IPS-NIHi7 (cell line): ENCODE results near the gene SKI.
A peak's percentile ranks its signal among the peaks of the same experiment; 100 is the strongest.

Source experiments
- DNase-seq: peaks from one replicate; pipeline ENCODE4 v3.0.0; 2012; ENCODE audit warnings: mixed read lengths; ENCODE audit errors: extremely low spot score

Gene SKI

DNA sequence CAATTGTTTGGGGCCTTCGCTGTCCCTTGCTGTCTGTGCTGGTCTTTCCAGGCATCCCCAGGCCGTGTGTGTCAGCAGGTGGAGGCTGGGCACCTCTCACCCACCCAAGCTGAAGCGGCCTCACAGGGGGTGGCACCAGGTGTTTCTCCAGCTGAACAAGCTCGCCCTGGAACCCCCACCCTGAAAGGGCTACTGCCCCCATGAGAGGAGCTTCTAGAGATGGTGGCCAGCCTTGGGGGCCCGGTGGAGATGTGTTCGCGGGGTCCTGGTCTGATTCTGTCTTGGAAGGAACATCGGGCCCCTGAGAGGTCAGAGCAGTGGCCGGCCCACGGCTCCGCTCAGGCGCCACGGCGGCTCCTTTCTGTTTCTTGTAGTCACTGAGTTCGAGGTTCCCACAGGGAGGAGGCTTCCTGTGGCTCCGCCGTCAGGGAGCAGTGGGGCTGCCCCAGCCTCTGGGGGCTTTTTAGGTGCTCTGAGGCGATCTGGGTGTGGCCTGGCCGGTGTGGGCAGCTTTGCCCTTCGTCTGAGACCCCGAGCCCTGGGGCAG, 46.9 kb downstream of the SKI start:
- no peak for DNase-seq

DNA sequence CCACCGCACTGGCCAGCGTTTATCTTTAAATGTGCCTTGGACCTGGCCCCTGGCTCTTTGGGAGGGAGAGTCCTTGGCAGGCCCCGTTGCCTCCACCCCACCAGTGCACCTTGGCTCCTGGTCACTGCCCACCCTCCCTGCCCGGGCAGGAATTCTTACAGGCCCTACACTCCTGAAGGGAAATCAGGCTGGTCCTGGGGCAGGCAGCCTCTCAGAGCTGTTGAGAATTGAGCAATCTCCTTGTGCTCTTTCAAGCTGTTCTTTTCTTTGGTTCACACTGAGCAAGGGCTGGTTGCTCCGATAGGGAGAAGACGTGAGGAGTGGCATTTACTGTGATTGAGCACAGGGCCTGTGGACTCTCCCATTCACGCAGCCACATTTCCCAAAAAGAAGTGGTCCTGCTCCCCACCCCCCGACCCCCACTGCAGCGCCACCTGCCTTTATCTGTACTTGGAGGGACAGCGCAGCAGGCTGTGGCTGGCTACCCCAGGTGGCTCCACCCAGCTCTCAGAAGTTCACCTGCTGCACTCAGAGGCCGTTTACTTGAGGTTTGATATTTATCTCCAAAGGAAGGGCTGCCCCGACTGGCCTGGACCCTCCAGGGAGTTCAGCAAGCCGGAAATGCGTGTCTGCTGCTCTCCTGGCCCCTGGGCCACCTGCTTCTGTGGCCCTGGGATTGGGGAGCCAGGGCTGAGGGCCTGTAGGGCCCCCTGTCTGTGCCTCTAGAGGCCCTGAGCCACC, 47.8 kb downstream of the SKI start:
- no peak for DNase-seq

DNA sequence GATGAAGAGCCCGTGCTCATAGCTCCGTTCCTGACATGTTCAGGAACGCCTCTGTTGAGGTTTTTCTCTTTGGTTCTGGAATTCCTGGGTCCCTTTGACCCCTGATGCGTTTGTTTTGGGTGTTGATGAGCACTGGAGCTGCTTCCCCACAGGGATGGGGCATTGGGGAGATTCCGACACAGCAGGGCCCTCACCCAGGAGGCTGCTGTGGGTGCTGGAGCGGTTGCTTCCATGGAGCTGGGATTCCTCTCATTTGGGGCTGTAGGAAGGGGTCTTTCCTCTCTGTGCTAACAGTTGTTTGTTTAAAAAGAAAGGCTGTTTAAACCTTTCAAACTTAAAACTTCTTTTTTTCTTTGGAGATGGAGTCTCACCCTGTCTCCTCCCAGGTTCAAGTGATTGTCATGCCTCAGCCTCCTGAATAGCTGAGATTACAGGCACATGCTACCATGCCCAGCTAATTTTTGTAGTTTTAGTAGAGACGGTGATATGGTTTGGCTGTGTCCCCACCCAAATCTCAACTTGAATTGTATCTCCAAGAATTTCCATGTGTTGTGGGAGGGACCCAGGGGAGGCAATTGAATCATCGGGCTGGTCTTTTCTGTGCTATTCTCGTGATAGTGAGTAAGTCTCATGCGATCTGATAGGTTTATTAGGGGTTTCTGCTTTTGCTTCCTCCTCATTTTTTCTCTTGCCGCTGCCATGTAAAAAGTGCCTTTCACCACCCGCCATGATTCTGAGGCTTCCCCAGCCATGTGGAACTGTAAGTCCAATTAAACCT, 48.9 kb downstream of the SKI start:
- DNase-seq, result no peak

DNA sequence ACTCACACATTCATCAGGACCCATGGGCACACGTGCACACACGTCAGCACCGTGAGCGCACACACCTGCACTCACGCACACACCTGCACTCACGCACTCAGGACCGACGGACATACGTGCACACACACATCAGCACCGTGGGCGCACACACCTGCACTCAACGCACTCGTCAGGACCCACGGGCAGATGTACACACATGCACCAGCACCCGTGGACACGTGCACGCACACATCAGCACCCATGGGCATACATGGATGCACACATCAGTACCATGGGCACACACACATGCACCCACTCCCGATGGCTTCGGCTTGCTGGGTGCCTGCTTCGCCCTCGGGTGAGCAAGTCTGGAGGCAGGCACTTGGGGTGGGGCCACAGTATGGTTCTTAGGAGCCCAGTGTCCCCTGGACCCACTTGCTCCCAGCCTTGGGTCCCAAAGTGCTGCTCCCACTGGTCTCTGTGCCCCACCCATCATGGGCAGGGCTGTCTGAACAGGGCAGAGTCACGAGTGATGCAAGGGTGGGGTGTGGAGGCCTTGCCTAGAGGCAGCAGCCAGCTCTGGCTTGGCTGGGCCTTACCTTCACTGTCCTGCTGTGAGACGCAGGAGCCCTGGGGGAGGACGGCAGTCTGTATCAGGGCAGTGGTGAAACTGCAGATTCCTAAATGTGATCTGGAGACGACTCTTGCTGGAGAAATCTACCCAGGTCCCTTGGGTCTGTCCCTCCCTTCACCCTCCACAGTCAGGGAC, 49.8 kb downstream of the SKI start:
- DNase-seq, result no peak

DNA sequence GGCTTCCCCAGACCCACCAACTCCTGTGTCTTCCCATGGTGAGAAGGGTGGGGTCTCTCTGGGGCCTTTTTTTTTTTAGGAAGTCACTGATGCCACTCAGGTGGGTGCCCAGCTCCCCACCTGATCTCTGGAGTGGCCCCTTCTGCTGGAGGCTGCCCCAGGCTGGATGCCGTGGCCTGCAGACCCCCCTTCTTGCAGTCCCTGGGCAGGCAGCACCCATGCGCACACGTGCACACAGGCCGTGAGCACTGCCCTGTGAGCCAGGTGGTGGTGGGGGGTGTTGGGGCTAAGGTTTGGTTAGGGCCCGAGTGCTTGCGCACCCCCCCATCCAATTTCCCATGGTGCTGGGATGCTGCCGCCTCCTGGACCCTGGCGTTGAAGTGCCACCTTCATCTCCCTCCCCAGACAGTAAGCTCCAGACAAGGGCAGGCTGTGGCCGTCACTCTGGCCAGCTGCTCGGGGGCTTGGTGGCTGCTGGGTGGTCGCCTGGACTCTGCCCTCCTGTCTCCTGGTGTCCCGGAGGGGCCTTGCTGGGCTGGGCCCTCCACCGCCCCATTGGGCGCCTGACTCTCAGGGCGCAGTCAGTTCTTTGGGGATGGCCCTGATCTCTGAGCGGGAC, 50.6 kb downstream of the SKI start:
- no peak for DNase-seq

DNA sequence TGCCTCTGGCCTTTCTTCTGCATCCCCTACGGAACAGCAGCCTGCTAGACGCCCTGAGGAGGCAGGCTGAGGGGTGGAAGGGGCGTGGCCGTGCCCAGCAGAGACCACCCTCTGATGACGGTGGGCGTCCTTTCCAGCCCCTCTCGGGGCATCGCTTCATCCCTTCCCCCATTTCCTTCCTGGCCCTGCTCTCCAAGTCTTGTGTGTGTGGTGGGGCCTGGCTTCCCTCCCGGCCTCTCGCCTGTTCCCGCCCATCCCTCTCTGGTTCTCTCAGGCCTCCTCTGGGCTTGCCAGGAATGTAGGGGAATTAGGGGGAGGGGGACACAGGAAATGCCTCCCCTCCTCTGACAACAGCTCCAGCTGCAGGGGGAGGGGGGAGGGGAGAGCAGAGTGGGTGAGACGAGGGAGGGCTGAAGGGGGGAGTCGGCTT, 51.1 kb downstream of the SKI start:
- DNase-seq, result peak; percentile 96

DNA sequence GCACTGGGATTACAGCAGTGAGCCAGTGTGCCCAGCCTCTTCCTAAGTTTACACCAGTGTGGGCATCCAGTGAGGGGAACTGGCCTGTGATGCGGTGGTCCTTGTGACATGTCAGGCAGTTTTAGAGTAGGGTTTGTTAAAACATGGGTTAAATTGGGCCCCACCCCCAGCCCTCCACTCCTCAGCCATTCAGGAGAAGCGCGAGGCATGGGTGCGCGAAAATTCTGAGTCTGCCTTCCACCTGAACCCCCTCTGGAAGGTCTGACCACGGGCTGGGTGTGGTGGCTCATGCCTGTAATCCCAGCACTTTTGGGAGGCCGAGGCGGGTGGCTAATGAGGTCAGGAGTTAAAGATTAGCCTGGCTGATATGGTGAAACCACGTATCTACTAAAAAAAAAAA, 51.7 kb downstream of the SKI start:
- no peak for DNase-seq

DNA sequence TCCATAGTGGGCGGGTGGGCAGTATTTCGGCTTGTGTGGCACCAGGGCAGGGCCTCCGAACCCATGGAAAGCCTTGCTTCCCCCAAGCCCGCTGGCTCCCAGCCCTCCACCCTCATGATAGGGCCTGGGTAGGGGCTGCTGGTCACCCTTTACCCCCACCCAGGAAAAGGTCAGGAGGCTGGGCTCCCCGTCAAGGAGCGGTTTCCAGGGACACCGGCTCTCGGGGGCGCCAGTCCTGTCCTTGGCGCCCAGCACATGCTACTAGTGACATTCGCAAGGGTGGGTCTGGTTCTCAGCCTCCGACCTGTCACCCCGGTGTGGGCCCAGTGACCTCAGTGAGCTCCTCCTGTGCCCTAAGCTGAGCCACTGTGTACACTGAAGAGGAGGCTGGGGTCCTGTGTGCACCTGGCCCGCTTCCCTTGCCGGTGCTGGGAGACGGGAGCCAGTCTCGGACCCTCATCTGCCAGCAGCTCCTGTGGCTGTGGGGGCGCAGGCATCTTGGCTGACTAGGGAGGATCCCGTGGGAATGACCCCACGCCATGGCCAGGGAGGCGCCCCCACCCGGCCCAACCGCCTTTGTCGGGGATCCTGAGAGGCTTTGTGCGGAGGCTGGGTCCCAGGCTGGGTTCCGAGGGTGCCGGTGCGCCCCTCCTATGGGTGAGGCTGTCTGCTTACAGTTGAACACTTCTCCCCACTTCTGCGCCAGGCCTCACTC, 54.6 kb downstream of the SKI start:
- no peak for DNase-seq

DNA sequence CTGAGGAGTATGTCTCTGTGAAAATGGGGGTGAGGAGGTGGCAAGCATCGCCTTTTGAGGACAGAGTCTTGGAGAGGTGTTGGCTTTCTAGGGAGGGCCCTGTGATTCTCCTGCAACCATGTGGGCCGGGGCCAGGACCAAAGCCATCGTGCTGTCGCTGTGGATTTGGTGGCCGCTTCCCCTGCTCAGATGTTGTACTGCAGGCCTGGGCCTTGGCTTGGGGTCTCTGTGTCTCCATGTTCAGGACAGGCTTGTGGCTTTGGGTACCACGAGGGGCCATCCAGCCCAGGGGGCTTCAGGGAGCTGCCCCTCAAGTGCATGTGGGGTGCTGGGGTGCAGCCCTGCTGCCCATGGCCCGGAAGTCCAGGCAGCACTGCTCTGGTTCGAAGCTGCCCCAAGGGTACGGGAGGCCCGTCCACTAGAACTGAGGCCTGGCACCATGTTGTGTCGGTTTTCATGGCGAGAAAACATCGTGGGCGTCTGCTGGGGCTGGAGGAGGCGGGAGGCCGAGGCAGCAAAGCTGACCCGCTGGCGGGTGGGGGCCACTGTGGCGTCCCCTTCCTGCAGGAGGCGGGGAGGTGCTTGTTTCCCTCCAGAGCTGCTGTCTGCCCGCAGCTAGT, 55.4 kb downstream of the SKI start:
- no peak for DNase-seq

DNA sequence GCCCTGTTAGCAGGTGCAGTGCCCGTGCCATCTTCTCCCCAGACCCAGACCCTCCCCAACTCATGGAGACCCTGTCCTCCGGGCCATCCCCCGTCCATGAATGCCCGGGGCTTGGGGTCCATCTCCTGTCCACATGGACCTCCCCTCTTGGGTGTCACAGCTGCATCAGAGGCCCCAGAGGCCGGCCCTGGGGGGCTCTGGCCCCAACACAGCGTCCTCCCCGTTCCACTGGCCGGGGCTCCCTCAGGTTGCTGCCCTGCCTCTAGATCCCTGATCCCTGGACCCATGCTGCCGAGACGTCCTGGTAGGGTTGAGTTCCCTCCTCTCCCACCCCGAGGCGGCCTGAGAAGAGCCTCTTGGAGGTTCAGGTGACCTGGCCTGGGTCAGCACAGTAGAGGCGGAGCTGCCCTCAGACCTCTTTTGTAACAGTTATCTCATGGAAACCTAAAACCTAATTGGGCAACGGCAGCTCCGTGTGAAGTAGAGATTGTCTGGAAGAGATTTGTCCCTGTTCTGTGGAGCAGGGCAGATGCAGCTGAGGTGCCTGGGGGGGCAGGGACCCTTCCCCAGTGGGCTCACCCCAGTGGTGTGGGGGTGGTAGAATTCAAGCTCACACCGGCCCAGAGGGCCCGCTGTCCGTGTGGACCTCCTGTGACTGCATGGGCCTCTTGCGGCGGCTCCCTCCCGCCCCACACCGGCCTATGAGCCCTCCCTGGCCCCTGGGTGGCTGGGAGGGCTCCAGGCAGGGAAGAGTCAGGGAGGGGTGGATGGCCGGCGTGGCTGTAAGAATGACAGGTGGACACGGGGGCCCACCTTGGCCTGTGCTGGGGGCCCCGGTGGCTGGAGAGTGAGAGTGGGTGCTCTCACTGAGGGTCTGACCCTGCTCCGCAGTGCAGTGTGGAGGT, 56.1 kb downstream of the SKI start:
- no peak for DNase-seq

DNA sequence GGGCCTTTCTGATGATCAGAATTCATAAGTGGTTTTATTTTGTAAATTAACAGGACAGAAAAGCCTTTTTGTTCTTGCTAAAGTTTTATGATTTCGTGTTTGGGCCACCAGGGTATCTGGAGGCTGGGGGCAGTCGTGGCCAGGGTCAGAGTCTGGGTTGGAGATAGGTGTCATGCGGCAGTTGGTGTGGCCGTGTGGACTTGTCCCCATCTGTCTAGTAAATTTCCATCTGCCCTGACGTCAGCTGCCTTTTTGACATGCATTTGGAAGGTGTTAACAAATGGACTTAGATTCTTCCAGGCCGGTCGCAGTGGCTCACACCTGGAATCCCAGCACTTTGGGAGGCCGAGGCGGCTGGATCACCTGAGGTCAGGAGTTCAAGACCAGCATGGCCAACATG, 56.8 kb downstream of the SKI start:
- DNase-seq, result no peak

DNA sequence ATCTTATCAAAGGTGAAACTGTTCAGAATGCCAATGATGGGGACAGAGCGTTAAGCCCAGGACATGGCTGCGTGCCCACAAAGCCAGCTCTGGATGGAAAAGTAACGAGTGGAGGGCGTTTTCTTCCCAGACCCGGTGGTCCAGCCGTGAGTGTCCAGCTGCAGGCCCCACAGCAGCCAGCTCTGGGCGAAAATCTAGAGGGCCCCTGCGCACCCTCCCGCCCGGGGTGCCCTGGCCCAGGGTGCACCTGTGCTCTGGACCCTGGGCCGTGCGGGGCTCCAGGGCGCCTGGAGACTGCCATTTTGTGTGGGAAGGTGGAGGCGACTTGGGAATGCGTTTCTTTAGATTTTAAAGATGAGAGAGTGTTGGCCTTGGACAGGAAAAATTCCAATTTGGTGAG, 58.8 kb downstream of the SKI start:
- DNase-seq, result no peak

DNA sequence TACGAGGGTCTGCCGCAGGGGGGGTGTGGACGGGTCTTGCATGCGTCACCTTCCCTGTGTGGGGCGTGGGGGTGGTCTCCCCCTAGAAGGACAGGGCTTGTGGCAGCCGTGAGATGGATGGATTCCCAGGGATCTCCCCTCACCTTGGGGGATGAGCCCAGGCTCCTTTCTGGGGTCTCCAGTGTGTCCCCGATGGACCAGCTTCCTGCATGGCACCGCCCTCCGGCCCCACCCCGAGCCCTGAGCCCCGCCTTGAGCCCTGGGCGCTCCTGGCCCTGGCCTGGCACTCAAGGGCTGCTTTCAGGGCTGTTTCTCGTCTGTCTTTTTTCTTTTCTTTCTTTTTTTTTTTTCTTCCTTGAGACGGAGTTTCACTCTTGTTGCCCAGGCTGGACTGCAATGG, 59.5 kb downstream of the SKI start:
- DNase-seq, result no peak

DNA sequence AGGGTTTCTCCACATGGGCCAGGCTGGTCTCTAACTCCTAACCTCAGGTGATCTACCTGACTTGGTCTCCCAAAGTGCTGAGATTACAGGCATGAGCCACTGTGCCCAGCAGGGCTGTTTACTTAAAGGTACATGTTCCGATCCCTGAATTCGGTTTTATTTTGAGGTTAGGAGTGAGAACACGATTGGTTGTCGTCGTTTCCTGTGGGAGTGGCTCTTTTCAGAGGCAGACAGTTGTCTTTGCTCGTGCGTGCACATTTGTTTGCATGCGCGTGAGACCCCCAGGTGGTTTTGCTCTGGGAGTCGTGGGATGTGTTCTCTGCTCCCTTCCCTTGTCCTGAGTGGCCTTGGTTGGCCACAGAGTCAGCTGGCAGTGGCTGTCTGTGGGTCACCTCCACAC, 60.2 kb downstream of the SKI start:
- no peak for DNase-seq

DNA sequence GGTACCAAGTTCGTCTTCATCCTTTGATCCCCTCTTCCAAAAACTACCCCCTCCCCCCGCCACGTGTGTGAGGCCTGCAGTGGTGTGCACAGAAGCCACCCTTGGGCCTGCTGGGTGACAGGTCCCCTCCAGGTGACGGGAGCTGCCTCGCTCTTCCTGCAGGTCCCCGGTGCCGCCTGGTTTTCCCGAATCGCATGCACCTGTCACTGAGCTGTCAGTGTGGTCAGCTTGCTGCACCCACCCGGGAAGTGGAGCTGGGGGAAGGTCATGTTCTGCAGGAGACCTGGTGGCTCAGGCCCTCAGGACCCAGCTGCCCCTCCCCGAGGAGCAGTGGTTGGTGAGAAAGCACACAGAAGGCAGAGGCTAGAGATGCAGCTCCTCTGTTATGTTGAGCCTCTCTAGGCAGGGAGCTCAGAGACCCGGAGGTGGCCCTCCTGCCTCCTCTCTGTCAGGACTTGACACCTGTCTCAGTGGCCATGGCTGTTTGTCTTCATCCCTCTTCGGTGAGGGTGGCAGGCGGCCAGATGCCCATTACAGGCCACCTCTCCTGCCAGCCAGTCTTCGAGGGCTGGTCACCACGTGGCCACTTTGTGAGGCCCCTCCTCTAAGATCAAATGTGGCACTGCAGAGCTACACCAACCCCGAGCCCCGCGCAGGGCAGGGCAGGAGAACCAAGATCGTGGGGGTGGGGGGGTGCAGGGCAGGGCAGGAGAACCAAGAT, 60.9 kb downstream of the SKI start:
- DNase-seq, result no peak

DNA sequence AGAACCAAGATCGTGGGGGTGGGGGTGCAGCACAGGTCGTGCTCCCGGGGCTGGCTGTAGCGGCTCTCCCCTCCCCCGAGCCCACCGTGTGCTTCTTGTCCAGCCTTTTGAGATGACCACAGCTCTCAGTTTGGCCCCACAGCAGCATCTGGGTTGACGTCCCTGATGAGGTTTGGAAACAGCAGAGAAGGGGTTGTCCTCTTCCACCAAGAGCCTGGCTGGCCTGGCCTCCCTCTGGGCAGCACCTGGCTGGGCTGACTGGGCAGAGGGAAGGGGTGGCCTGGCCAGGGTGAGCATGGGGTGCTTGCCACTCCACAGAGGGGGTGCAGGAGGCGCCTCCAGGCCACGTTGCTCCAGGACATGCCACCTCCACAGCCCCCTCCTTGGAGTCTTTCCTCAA, 61.5 kb downstream of the SKI start:
- DNase-seq, result no peak

DNA sequence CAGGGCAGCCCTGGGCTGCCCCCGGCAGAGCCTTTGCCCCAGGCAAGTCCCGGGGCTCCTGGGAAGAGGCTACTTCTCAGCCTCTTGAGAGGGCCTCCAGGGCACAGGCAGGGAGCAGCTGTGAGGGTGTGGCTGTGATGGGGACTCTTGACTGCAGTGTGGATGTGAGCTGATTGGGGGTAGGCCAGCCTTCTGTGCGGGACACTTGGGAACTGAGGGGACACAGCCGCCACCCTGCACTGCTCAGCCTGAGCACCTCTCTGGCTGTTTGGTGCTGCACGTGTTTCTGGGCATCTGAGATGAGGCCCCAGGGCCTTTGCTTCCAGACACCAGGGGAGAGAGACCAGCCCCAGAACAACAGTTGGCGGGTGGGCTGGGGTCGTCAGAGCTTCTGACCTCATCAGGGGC, 62.1 kb downstream of the SKI start:
- DNase-seq, result no peak

DNA sequence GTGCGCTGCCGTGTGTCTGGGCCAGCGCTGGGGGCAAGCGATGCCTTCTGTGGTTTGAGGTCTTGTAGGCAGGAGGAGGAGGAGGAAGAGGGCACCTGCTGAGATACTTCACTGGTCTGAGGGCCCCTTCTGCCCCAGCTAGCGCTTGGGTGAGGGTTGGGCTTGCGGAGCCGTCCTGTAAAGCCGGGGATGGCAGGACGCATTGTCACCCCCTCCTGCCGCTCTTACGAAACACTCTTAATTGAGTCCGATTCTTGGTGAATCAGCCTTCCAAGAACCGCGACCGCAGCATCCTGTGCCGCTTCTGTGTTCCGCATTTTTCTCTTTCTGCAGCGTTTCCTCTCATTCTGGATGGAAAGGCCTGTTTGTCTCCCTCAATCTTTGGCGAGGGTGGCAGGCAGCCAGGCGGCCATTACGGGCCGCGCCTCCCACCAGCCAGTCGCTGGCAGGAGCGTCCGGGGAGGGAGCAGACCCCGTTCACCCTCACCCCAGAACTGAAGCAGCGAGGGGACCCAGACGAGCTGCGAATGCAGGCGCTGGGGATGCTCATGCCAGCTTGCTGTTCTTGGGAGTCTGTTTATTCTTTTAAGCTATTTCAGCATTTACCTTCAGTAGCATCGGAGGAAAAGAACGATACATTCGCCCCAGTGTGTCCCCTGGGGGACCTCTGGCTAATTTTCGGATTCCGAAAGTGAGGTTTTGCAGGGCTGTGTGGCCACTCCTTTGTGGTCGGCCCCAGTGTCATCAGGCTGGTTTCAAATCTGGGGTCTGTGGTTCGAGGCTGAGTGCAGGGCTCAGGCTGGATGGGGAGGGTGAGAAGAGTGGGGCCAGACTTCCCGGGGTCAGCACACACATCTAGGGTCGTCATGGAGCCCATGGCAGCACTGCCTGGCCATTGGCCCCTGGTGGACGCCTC, 62.7 kb downstream of the SKI start:
- DNase-seq, result no peak
